ENCODE data around the gene C12orf75.
"Not testable (repeated sequence)": the region's sequence is repeated elsewhere in the genome, so short reads cannot be mapped to it uniquely, and the experiment has no call there.

Gene C12orf75

GRCh38 chr12:105341010-105341409, 10.5 kb downstream of the C12orf75 start:
- Histone ChIP-seq H2BK5ac (ENCODE audit: low read depth, low read length, poor library complexity) (no peak overlapping the region), H3K18ac (ENCODE audit: low read length) (peak overlapping the region; percentile 83), H3K27me3 (ENCODE audit: insufficient read depth, low read length) (no peaks in the 10 kb centered on the region), H3K4me3 (ENCODE audit: low read depth, low read length) (no peak overlapping the region), H3K36me3 (ENCODE audit: control insufficient read depth in 1 of 2, insufficient read depth in 2 of 2, low read length in 2 of 2) (peaks cover 9 to 15% of the 10 kb centered on the region in 2 experiments), H3K9ac (ENCODE audit: low read length) (no peak overlapping the region), H4K91ac (ENCODE audit: low read depth, low read length) (no peak overlapping the region), H3K27ac (ENCODE audit: low read depth, low read length) (no peak overlapping the region), H3K79me1 (ENCODE audit: low read length) (peaks cover 2% of the 10 kb centered on the region), H3K9me3 (ENCODE audit: insufficient read depth, low read depth, low read length) (no peaks in the 10 kb centered on the region), H4K8ac (ENCODE audit: low read depth, low read length) (no peak overlapping the region), H3K79me2 (ENCODE audit: control insufficient read depth, insufficient read depth, low read length, poor library complexity) (peaks cover 6% of the 10 kb centered on the region), H2AFZ (ENCODE audit: insufficient read depth, low read length, poor library complexity) (no peak overlapping the region), H2AK5ac (ENCODE audit: low read length) (no peak overlapping the region), H3K4me2 (ENCODE audit: low read length) (no peak overlapping the region), H4K12ac (ENCODE audit: low read depth, low read length) (no peak overlapping the region), H2BK12ac (ENCODE audit: low read length) (no peak overlapping the region), H2BK120ac (ENCODE audit: insufficient read depth, low read length, poor library complexity) (no peak overlapping the region), H3K23ac (ENCODE audit: low read length) (no peak overlapping the region), H3K4me1 (ENCODE audit: control insufficient read depth in 1 of 2, insufficient read depth in 2 of 2, low read length in 2 of 2) (peaks cover 0 to 12% of the 10 kb centered on the region in 2 experiments), H3K4ac (ENCODE audit: low read depth, low read length) (no peak overlapping the region), H3K14ac (ENCODE audit: low read length) (no peak overlapping the region)
- DNase-seq, result no peak
- WGBS (ENCODE audit: extremely low coverage, insufficient coverage, insufficient read length), result no CpG with 5 or more reads among the region's 2 CpGs

DNA sequence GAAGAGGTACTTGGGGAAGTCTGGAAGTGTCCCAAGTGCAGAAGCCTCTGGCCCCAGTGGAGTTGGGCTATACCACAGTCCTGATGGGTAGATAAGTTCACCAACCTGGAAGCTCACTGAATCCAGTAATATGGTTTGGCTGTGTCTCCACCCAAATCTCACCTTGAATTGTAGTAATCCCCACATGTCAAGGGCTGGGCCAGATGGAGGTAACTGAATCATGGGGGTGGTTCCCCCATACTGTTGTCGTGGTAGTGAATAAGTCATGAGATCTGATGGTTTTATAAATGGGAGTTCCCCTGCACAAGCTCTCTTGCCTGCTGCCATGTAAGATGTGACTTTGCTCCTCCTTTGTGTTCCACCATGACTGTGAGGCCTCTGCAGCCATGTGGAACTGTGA, 11.1 kb downstream of the C12orf75 start:
- H3K14ac ChIP-seq (ENCODE audit: low read length); H2BK5ac ChIP-seq (ENCODE audit: low read depth, low read length, poor library complexity); H3K4me1 ChIP-seq (ENCODE audit: control insufficient read depth in 1 of 2, insufficient read depth in 2 of 2, low read length in 2 of 2); H2AFZ ChIP-seq (ENCODE audit: insufficient read depth, low read length, poor library complexity); H3K79me2 ChIP-seq (ENCODE audit: control insufficient read depth, insufficient read depth, low read length, poor library complexity); H4K8ac ChIP-seq (ENCODE audit: low read depth, low read length); H3K79me1 ChIP-seq (ENCODE audit: low read length); DNase-seq; H3K9ac ChIP-seq (ENCODE audit: low read length); H3K27me3 ChIP-seq (ENCODE audit: insufficient read depth, low read length); H2BK120ac ChIP-seq (ENCODE audit: insufficient read depth, low read length, poor library complexity); H3K4me3 ChIP-seq (ENCODE audit: low read depth, low read length); H2BK12ac ChIP-seq (ENCODE audit: low read length); H2AK5ac ChIP-seq (ENCODE audit: low read length); H3K23ac ChIP-seq (ENCODE audit: low read length); H4K12ac ChIP-seq (ENCODE audit: low read depth, low read length); H3K27ac ChIP-seq (ENCODE audit: low read depth, low read length); H3K9me3 ChIP-seq (ENCODE audit: insufficient read depth, low read depth, low read length); H3K18ac ChIP-seq (ENCODE audit: low read length); H4K91ac ChIP-seq (ENCODE audit: low read depth, low read length); H3K4me2 ChIP-seq (ENCODE audit: low read length): not testable (repeated sequence)
- Histone ChIP-seq H3K36me3 (ENCODE audit: control insufficient read depth in 1 of 2, insufficient read depth in 2 of 2, low read length in 2 of 2) (peaks cover 9 to 16% of the 10 kb centered on the region in 2 experiments), H3K4ac (ENCODE audit: low read depth, low read length) (peak overlapping the region; percentile 67)
- no CpG with 5 or more reads among the region's 1 CpG for WGBS (ENCODE audit: extremely low coverage, insufficient coverage, insufficient read length)

- no peak overlapping the region for H4K91ac ChIP-seq (ENCODE audit: low read depth, low read length)
- no peak overlapping the region for H4K8ac ChIP-seq (ENCODE audit: low read depth, low read length)
- H2BK120ac ChIP-seq (ENCODE audit: insufficient read depth, low read length, poor library complexity), result no peak overlapping the region
- no peaks in the 10 kb centered on the region for H3K27me3 ChIP-seq (ENCODE audit: insufficient read depth, low read length)
- no peak overlapping the region for H2BK5ac ChIP-seq (ENCODE audit: low read depth, low read length, poor library complexity)
- H3K4me3 ChIP-seq (ENCODE audit: low read depth, low read length), result no peak overlapping the region
- H2BK12ac ChIP-seq (ENCODE audit: low read length), result no peak overlapping the region
- H3K4ac ChIP-seq (ENCODE audit: low read depth, low read length), result no peak overlapping the region
- no peak overlapping the region for H2AFZ ChIP-seq (ENCODE audit: insufficient read depth, low read length, poor library complexity)
- no peak for DNase-seq
- peaks cover 9 to 14% of the 10 kb centered on the region in 2 experiments for H3K36me3 ChIP-seq (ENCODE audit: control insufficient read depth in 1 of 2, insufficient read depth in 2 of 2, low read length in 2 of 2)
- no peak overlapping the region for H3K9ac ChIP-seq (ENCODE audit: low read length)
- peaks cover 0 to under 1% of the 10 kb centered on the region in 2 experiments for H3K4me1 ChIP-seq (ENCODE audit: control insufficient read depth in 1 of 2, insufficient read depth in 2 of 2, low read length in 2 of 2)
- H3K79me2 ChIP-seq (ENCODE audit: control insufficient read depth, insufficient read depth, low read length, poor library complexity), result peaks cover 5% of the 10 kb centered on the region
- no peak overlapping the region for H3K18ac ChIP-seq (ENCODE audit: low read length)
- no peak overlapping the region for H3K4me2 ChIP-seq (ENCODE audit: low read length)
- H4K12ac ChIP-seq (ENCODE audit: low read depth, low read length), result no peak overlapping the region
- no peak overlapping the region for H2AK5ac ChIP-seq (ENCODE audit: low read length)
- H3K27ac ChIP-seq (ENCODE audit: low read depth, low read length), result no peak overlapping the region
- H3K9me3 ChIP-seq (ENCODE audit: insufficient read depth, low read depth, low read length), result no peaks in the 10 kb centered on the region
- no peak overlapping the region for H3K14ac ChIP-seq (ENCODE audit: low read length)
- H3K79me1 ChIP-seq (ENCODE audit: low read length), result no peaks in the 10 kb centered on the region
- H3K23ac ChIP-seq (ENCODE audit: low read length), result no peak overlapping the region
These were observed 12.0 kb downstream of the C12orf75 start for GRCh38 chr12:105342464-105342863.

- H4K8ac ChIP-seq (ENCODE audit: low read depth, low read length), result no peak overlapping the region
- no peak for DNase-seq
These were observed 13.3 kb downstream of the C12orf75 start for GRCh38 chr12:105343836-105344235.

More at GRCh38 chr12:105343836-105344235, 13.3 kb downstream of the C12orf75 start:
- H3K4ac ChIP-seq (ENCODE audit: low read depth, low read length), result no peak overlapping the region
- H3K79me2 ChIP-seq (ENCODE audit: control insufficient read depth, insufficient read depth, low read length, poor library complexity), result peaks cover 2% of the 10 kb centered on the region
- no peak overlapping the region for H3K14ac ChIP-seq (ENCODE audit: low read length)
- no peak overlapping the region for H2AFZ ChIP-seq (ENCODE audit: insufficient read depth, low read length, poor library complexity)
- WGBS (ENCODE audit: extremely low coverage, insufficient coverage, insufficient read length), result no CpG with 5 or more reads among the region's 1 CpG
- no peaks in the 10 kb centered on the region for H3K27me3 ChIP-seq (ENCODE audit: insufficient read depth, low read length)
- H3K4me3 ChIP-seq (ENCODE audit: low read depth, low read length), result no peak overlapping the region
- H3K36me3 ChIP-seq (ENCODE audit: control insufficient read depth in 1 of 2, insufficient read depth in 2 of 2, low read length in 2 of 2), result peaks cover 6 to 10% of the 10 kb centered on the region in 2 experiments
- H4K12ac ChIP-seq (ENCODE audit: low read depth, low read length), result no peak overlapping the region
- no peak overlapping the region for H3K4me2 ChIP-seq (ENCODE audit: low read length)
- H3K79me1 ChIP-seq (ENCODE audit: low read length), result no peaks in the 10 kb centered on the region
- no peak overlapping the region for H2BK12ac ChIP-seq (ENCODE audit: low read length)
- no peak overlapping the region for H3K18ac ChIP-seq (ENCODE audit: low read length)
- no peak overlapping the region for H3K23ac ChIP-seq (ENCODE audit: low read length)
- H2BK5ac ChIP-seq (ENCODE audit: low read depth, low read length, poor library complexity), result no peak overlapping the region
- no peaks in the 10 kb centered on the region for H3K9me3 ChIP-seq (ENCODE audit: insufficient read depth, low read depth, low read length)
- H3K9ac ChIP-seq (ENCODE audit: low read length), result no peak overlapping the region
- H3K4me1 ChIP-seq (ENCODE audit: control insufficient read depth in 1 of 2, insufficient read depth in 2 of 2, low read length in 2 of 2), result no peaks in the 10 kb centered on the region
- H3K27ac ChIP-seq (ENCODE audit: low read depth, low read length), result no peak overlapping the region
- no peak overlapping the region for H2BK120ac ChIP-seq (ENCODE audit: insufficient read depth, low read length, poor library complexity)
- H4K91ac ChIP-seq (ENCODE audit: low read depth, low read length), result no peak overlapping the region
- H2AK5ac ChIP-seq (ENCODE audit: low read length), result no peak overlapping the region
